ENCODE measurements around the gene ZNF862. TPM values are rescaled to one million over a fixed set of nuclear protein-coding genes. Genes with fewer than 3 reads are reported as not detected.

The ZNF862 gene
- total and polyA plus RNA-seq, 10 of the 15 experiments (the other 5 are each of a cell fraction or from before 2014, with no cell fraction given), result 0.49 to 7.7 (median 3.5) TPM

DNA sequence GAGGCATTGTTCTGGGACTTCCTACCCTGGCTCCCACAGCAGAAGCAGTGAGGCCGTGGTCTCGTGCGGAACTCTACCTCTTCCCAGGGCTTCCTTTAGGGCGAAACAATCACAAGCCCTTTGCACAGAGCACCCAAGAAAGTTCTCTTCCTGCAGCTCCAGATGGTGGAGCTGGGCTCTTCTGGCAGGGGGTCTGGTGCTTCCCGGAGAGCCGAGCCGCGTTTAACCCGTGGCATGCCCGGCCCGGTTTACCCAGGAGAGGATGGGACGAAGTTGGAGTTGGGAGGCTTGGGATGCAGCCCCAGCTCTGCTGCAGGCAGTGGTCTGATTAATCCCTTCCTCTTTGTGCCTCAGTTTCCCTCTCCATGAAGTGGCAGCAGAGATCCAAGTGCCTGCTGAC lies 26.6 kb downstream of the ZNF862 start:
- H4K20me1 ChIP-seq (ENCODE audit: control insufficient read depth, insufficient read depth), result no peaks in the 10 kb centered on the region
- H3K4me3 ChIP-seq, result no peak overlapping the region
- DNase-seq (ENCODE audit: low read depth, low spot score), result no peak
- whole genome bisulfite sequencing (ENCODE audit: insufficient coverage, insufficient replicate concordance, low lambda C conversion rate, missing lambda C conversion rate), result 89% methylated on average over 11 of the region's 12 CpGs
- FAIRE-seq, result no peak
- ChIA-PET RAD21 (ENCODE audit: unreplicated experiment) (no interaction called here), POLR2A (no interaction called here), CTCF (no interaction called here), SMC1A (ENCODE audit: uncharacterized antibody, unreplicated experiment) (no interaction called here)
- intact Hi-C loops (cut with micrococcal nuclease; ENCODE audit: unreplicated experiment), result no loop called here
- no peak overlapping the region for H2AFZ ChIP-seq (ENCODE audit: control insufficient read depth, low read depth, low read length)
- no TSS peak for BruUV-seq (replicated peaks)
- TF ChIP-seq TCF3 (IDR thresholded peaks at IDR 0.05; ENCODE audit: borderline replicate concordance, insufficient read depth, low read depth, low read length) (no peak), WRNIP1 (IDR thresholded peaks at IDR 0.05; ENCODE audit: borderline replicate concordance, low read depth, low read length) (no peak), FOXM1 (IDR thresholded peaks at IDR 0.05; ENCODE audit: low read depth, low read length) (no peak), TARDBP (IDR thresholded peaks at IDR 0.05; ENCODE audit: borderline replicate concordance) (no peak), ASH2L (IDR thresholded peaks at IDR 0.05; ENCODE audit: borderline replicate concordance, low read depth) (no peak), ZNF622 (IDR thresholded peaks at IDR 0.05) (no peak), TCF7 (IDR thresholded peaks at IDR 0.05; ENCODE audit: borderline replicate concordance) (no peak), ZBED1 (IDR thresholded peaks at IDR 0.05; ENCODE audit: borderline replicate concordance) (no peak), ATF7 (IDR thresholded peaks at IDR 0.05; ENCODE audit: low read depth) (no peak), ZSCAN29 (IDR thresholded peaks at IDR 0.05) (no peak), ESRRA (IDR thresholded peaks at IDR 0.05; ENCODE audit: low read length) (no peak), MYB (IDR thresholded peaks at IDR 0.05; ENCODE audit: borderline replicate concordance, low read depth, low read length) (no peak), ETV6 (conservative IDR thresholded peaks at IDR 0.05 in 1 of 2, IDR thresholded peaks at IDR 0.05 in 1 of 2; ENCODE audit: borderline replicate concordance in 1 of 2, low read depth in 1 of 2) (no peak), CHD1 (IDR thresholded peaks at IDR 0.05; ENCODE audit: low read depth, low read length) (no peak), GABPA (IDR thresholded peaks at IDR 0.05; ENCODE audit: low read depth) (no peak)
- TF ChIP-seq, protein P1, sequence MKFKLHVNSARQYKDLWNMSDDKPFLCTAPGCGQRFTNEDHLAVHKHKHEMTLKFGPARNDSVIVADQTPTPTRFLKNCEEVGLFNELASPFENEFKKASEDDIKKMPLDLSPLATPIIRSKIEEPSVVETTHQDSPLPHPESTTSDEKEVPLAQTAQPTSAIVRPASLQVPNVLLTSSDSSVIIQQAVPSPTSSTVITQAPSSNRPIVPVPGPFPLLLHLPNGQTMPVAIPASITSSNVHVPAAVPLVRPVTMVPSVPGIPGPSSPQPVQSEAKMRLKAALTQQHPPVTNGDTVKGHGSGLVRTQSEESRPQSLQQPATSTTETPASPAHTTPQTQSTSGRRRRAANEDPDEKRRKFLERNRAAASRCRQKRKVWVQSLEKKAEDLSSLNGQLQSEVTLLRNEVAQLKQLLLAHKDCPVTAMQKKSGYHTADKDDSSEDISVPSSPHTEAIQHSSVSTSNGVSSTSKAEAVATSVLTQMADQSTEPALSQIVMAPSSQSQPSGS (IDR thresholded peaks at IDR 0.05; ENCODE audit: low read length), result no peak
- TF ChIP-seq, protein P2, sequence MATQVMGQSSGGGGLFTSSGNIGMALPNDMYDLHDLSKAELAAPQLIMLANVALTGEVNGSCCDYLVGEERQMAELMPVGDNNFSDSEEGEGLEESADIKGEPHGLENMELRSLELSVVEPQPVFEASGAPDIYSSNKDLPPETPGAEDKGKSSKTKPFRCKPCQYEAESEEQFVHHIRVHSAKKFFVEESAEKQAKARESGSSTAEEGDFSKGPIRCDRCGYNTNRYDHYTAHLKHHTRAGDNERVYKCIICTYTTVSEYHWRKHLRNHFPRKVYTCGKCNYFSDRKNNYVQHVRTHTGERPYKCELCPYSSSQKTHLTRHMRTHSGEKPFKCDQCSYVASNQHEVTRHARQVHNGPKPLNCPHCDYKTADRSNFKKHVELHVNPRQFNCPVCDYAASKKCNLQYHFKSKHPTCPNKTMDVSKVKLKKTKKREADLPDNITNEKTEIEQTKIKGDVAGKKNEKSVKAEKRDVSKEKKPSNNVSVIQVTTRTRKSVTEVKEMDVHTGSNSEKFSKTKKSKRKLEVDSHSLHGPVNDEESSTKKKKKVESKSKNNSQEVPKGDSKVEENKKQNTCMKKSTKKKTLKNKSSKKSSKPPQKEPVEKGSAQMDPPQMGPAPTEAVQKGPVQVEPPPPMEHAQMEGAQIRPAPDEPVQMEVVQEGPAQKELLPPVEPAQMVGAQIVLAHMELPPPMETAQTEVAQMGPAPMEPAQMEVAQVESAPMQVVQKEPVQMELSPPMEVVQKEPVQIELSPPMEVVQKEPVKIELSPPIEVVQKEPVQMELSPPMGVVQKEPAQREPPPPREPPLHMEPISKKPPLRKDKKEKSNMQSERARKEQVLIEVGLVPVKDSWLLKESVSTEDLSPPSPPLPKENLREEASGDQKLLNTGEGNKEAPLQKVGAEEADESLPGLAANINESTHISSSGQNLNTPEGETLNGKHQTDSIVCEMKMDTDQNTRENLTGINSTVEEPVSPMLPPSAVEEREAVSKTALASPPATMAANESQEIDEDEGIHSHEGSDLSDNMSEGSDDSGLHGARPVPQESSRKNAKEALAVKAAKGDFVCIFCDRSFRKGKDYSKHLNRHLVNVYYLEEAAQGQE (IDR thresholded peaks at IDR 0.05; ENCODE audit: low read depth, low read length), result no peak
- H3K36me3 ChIP-seq (ENCODE audit: control insufficient read depth in 2 of 2, insufficient read depth in 2 of 2, low read length in 1 of 2), result no peaks in the 10 kb centered on the region
- no peak for ATAC-seq
- H3K27me3 ChIP-seq (replicated peaks in 1 of 2; ENCODE audit: control insufficient read depth in 2 of 2, insufficient read depth in 2 of 2, low read length in 1 of 2), result no peaks in the 10 kb centered on the region
- H3K9me3 ChIP-seq (replicated peaks; ENCODE audit: control insufficient read depth, insufficient read depth, low read length), result no peaks in the 10 kb centered on the region
- H3K4me1 ChIP-seq (ENCODE audit: control insufficient read depth, insufficient read depth, low read length), result peaks cover 19% of the 10 kb centered on the region
- H3K9ac ChIP-seq (ENCODE audit: control insufficient read depth, insufficient read depth, low read length), result no peak overlapping the region
- H3K27ac ChIP-seq (ENCODE audit: control insufficient read depth, insufficient read depth), result no peak overlapping the region
- in situ Hi-C loops (cut with MboI), result no loop called here
- no peak overlapping the region for H3K4me2 ChIP-seq (ENCODE audit: control insufficient read depth, insufficient read depth)
- H3K79me2 ChIP-seq (ENCODE audit: control insufficient read depth, insufficient read depth, low read length), result no peaks in the 10 kb centered on the region

Measured in GM12878 (cell line).